ENCODE measurements around the gene AKR1B1. TPM values are rescaled to one million over a fixed set of nuclear protein-coding genes. Genes with fewer than 3 reads are reported as not detected.
A peak's percentile ranks its signal among the peaks of the same experiment; 100 is the strongest.

Gene AKR1B1
- polyA plus RNA-seq (2012; ENCODE audit: insufficient read length, low read depth): 89.1 TPM

DNA sequence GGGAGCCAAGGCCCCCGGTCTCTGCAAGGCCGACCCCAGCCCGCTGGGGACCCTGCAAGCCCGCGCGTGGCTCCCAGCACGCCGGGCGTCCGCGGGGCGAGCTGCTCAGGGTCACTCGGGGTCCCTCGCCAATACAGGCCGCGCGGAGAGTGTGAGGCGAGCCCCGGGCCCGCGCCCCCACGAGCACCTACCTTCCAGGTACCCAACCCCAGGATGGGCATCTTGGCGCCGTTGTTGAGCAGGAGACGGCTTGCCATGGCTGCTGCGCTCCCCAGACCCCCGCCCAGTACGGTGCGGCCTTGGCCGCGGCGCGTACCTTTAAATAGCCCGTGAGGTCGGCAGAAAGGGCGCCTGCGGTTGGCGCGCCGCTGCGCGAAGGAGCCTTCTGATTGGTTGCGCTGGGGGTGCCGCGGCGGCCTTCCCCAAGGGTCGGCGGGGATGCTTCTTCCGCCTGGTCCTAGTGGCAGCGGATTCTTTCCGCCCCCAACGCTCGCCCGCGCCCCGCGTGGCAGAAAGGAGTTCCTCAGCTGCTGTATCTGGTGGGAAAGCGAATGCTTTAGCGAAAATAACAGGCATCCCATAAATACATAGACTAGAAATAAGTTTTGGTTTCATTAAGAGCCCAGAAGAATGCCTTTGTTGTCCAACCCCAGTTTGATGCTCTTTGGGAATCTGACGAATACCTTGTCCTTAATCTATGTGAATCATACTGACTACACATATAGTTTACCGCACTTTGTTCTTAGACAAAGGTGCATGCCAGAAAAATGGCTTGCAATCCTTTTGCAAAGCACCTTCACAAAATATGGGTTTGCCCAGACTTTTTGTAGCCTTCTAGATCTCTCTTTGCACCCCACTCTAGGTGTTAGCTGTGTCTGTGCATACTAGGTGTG, at the start of gene AKR1B1:
Gene AKR1B1 (minus strand): TSS at position 295 of the 893 bp plus-strand sequence. CDS start 38 bp downstream, at position 257.
- TF ChIP-seq SIN3A (IDR thresholded peaks at IDR 0.05; ENCODE audit: borderline replicate concordance, insufficient read depth, low read length) (no peak), FOXP2 (optimal IDR thresholded peaks at IDR 0.05; ENCODE audit: borderline replicate concordance, extremely low read depth, extremely low read length, insufficient read depth) (peak; percentile 66), TAF1 (IDR thresholded peaks at IDR 0.05; ENCODE audit: borderline replicate concordance, insufficient read depth, low read length) (no peak), POLR2AphosphoS5 (IDR thresholded peaks at IDR 0.05; ENCODE audit: low read depth, low read length) (no peak), REST (IDR thresholded peaks at IDR 0.05; ENCODE audit: insufficient read depth in 1 of 2, low read depth in 2 of 2, low read length in 2 of 2) (no peak)

GRCh38 chr7:134505856-134506255, 47.0 kb upstream of the AKR1B1 start:
- no peak for TF ChIP-seq REST (IDR thresholded peaks at IDR 0.05; ENCODE audit: insufficient read depth in 1 of 2, low read depth in 2 of 2, low read length in 2 of 2)
- TF ChIP-seq SIN3A (IDR thresholded peaks at IDR 0.05; ENCODE audit: borderline replicate concordance, insufficient read depth, low read length): no peak
- TF ChIP-seq FOXP2 (optimal IDR thresholded peaks at IDR 0.05; ENCODE audit: borderline replicate concordance, extremely low read depth, extremely low read length, insufficient read depth): no peak
- TF ChIP-seq TAF1 (IDR thresholded peaks at IDR 0.05; ENCODE audit: borderline replicate concordance, insufficient read depth, low read length): no peak
- TF ChIP-seq POLR2AphosphoS5 (IDR thresholded peaks at IDR 0.05; ENCODE audit: low read depth, low read length): no peak

GRCh38 chr7:134504660-134505164, 45.8 kb upstream of the AKR1B1 start:
- TF ChIP-seq FOXP2 (optimal IDR thresholded peaks at IDR 0.05; ENCODE audit: borderline replicate concordance, extremely low read depth, extremely low read length, insufficient read depth): no peak
- no peak for TF ChIP-seq SIN3A (IDR thresholded peaks at IDR 0.05; ENCODE audit: borderline replicate concordance, insufficient read depth, low read length)
- TF ChIP-seq POLR2AphosphoS5 (IDR thresholded peaks at IDR 0.05; ENCODE audit: low read depth, low read length): no peak
- no peak for TF ChIP-seq REST (IDR thresholded peaks at IDR 0.05; ENCODE audit: insufficient read depth in 1 of 2, low read depth in 2 of 2, low read length in 2 of 2)
- no peak for TF ChIP-seq TAF1 (IDR thresholded peaks at IDR 0.05; ENCODE audit: borderline replicate concordance, insufficient read depth, low read length)

DNA sequence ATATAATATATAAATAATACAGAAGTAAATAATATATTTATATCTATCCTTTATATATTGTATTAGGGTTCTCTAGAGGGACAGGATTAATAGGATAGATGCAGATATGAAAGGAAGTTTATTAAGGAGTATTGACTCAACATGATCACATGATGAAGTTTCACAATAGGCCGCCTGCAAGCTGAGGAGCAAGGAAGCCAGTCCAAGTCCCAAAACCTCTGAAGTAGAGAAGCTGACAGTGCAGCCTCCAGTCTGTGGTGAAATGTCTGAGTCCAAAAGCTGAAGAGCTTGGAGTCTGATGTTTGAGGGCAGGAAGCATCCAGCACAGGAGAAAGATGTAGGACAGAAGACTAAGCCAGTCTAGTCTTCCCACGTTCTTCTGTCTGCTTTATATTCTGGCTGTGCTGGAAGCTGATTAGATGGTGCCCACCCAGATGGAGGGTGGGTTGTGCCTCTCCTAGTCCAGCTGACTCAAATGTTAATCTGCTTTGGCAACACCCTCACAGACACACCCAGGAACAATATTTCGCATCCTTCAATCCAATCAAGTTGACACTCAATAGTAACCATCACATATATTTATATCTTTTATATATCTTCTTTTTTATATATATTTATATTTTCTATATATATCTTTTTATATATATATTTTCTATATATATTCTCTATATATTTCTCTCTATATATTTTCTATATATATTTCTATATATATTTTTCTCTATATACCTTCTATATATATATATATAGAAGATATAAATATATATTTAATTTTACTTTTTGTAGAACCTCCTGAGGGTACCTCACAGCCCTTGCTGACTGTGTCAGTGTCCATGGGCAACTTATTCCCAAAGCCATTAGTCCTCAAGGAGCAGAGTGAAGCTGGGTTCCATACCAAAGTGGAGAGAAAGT, 43.8 kb upstream of the AKR1B1 start:
- TF ChIP-seq REST (IDR thresholded peaks at IDR 0.05; ENCODE audit: insufficient read depth in 1 of 2, low read depth in 2 of 2, low read length in 2 of 2) (no peak), TAF1 (IDR thresholded peaks at IDR 0.05; ENCODE audit: borderline replicate concordance, insufficient read depth, low read length) (no peak), SIN3A (IDR thresholded peaks at IDR 0.05; ENCODE audit: borderline replicate concordance, insufficient read depth, low read length) (no peak), POLR2AphosphoS5 (IDR thresholded peaks at IDR 0.05; ENCODE audit: low read depth, low read length) (no peak), FOXP2 (optimal IDR thresholded peaks at IDR 0.05; ENCODE audit: borderline replicate concordance, extremely low read depth, extremely low read length, insufficient read depth) (no peak)
